Measurements from ENCODE around the gene GMDS. TPM values are rescaled to one million over a fixed set of nuclear protein-coding genes. Genes with fewer than 3 reads are reported as not detected.

GMDS gene
- total RNA-seq, 1 experiment from 2014 or later, result 31.1 TPM

GRCh38 chr6:1890071-1890470 is 355.3 kb downstream of the GMDS start:
- ChIA-PET CTCF (no interaction called here), POLR2A (no interaction called here)
- Histone ChIP-seq H3K27me3 (replicated peaks; ENCODE audit: control insufficient read depth, insufficient read depth, low read length) (no peaks in the 10 kb centered on the region), H3K9me3 (no peaks in the 10 kb centered on the region), H3K4me3 (ENCODE audit: low read depth, low read length) (no peak overlapping the region), H3K36me3 (ENCODE audit: control insufficient read depth, insufficient read depth, low read length) (no peaks in the 10 kb centered on the region), H3K4me1 (no peaks in the 10 kb centered on the region)
- H3K27ac Mint-ChIP-seq (ENCODE audit: unreplicated experiment), result no peak overlapping the region
- H3K36me3 Mint-ChIP-seq (ENCODE audit: insufficient read depth, unreplicated experiment), result no peaks in the 10 kb centered on the region
- TF ChIP-seq CTCF (IDR thresholded peaks at IDR 0.05; ENCODE audit: insufficient read depth in 1 of 2, low read depth in 1 of 2, low read length in 1 of 2, severe bottlenecking in 1 of 2, unreplicated experiment in 1 of 2), result no peak
- H3K27me3 Mint-ChIP-seq (ENCODE audit: insufficient read depth, unreplicated experiment), result no peaks in the 10 kb centered on the region
- no peaks in the 10 kb centered on the region for H3K4me1 Mint-ChIP-seq (ENCODE audit: low read depth, unreplicated experiment)
- DNase-seq, result no peak
- intact Hi-C loops (cut with micrococcal nuclease; ENCODE audit: unreplicated experiment), result no loop called here
- BruUV-seq (replicated peaks), result no TSS peak
- H3K9me3 Mint-ChIP-seq (ENCODE audit: unreplicated experiment), result no peaks in the 10 kb centered on the region
- no peak overlapping the region for H3K4me3 Mint-ChIP-seq (ENCODE audit: unreplicated experiment)

DNA sequence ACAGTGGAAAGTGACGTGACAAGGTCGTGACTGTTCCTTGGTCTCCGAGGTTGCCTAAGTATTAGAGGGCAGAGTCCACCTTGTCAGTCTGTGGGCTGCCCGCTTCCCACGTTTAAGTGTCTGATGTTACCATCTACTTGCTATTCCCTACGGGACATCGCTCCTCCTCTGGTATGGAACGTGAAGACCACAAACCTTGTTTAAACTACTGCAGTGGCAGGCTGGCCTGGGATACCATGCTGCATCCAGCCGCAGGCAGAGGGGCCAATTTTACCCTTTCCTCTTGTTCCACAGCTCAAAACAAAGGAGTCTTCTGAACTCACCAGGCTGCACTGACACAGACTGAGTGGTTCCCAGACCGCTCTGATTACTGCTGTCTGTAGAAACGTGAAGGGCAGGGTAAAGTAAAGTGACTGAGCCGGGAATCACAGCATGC is 359.8 kb downstream of the GMDS start:
- H3K9me3 ChIP-seq, result no peaks in the 10 kb centered on the region
- Mint-ChIP-seq H3K36me3 (ENCODE audit: insufficient read depth, unreplicated experiment) (no peaks in the 10 kb centered on the region), H3K27ac (ENCODE audit: unreplicated experiment) (no peak overlapping the region), H3K9me3 (ENCODE audit: unreplicated experiment) (no peaks in the 10 kb centered on the region), H3K4me3 (ENCODE audit: unreplicated experiment) (no peak overlapping the region), H3K27me3 (ENCODE audit: insufficient read depth, unreplicated experiment) (no peaks in the 10 kb centered on the region), H3K4me1 (ENCODE audit: low read depth, unreplicated experiment) (no peaks in the 10 kb centered on the region)
- POLR2A ChIA-PET, result no interaction called here
- CTCF ChIA-PET, result no interaction called here
- no peak for TF ChIP-seq CTCF (IDR thresholded peaks at IDR 0.05; ENCODE audit: insufficient read depth in 1 of 2, low read depth in 1 of 2, low read length in 1 of 2, severe bottlenecking in 1 of 2, unreplicated experiment in 1 of 2)
- H3K36me3 ChIP-seq (ENCODE audit: control insufficient read depth, insufficient read depth, low read length), result no peaks in the 10 kb centered on the region
- H3K4me1 ChIP-seq, result no peaks in the 10 kb centered on the region
- H3K27me3 ChIP-seq (replicated peaks; ENCODE audit: control insufficient read depth, insufficient read depth, low read length), result no peaks in the 10 kb centered on the region
- BruUV-seq (replicated peaks), result no TSS peak
- no peak overlapping the region for H3K4me3 ChIP-seq (ENCODE audit: low read depth, low read length)
- intact Hi-C loops (cut with micrococcal nuclease; ENCODE audit: unreplicated experiment), result no loop called here
- no peak for DNase-seq

DNA sequence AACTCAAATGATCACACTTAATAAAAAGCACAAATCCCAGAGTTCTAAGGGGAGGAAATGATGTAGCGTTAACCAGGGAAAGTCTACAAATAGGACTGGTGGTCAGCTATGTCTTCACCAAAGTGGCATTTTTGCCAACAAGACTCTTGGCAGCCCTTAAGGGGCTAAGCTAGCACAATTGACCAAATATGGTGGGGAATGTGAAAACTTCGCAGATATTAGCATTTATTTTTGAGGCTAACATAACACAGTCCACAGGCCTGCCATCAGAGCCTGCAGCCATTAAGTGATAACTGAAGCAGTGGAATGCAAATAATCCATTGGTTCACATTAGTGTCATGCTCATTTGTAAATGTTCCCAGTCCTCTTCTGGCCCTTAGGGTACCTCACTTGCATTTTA is 361.1 kb downstream of the GMDS start:
- TF ChIP-seq CTCF (IDR thresholded peaks at IDR 0.05; ENCODE audit: insufficient read depth in 1 of 2, low read depth in 1 of 2, low read length in 1 of 2, severe bottlenecking in 1 of 2, unreplicated experiment in 1 of 2), result no peak
- DNase-seq, result no peak
- ChIA-PET CTCF (no interaction called here), POLR2A (no interaction called here)
- no peak overlapping the region for H3K4me3 ChIP-seq (ENCODE audit: low read depth, low read length)
- H3K27ac Mint-ChIP-seq (ENCODE audit: unreplicated experiment), result no peak overlapping the region
- H3K4me1 Mint-ChIP-seq (ENCODE audit: low read depth, unreplicated experiment), result no peaks in the 10 kb centered on the region
- H3K36me3 Mint-ChIP-seq (ENCODE audit: insufficient read depth, unreplicated experiment), result no peaks in the 10 kb centered on the region
- H3K9me3 ChIP-seq, result no peaks in the 10 kb centered on the region
- no peaks in the 10 kb centered on the region for H3K36me3 ChIP-seq (ENCODE audit: control insufficient read depth, insufficient read depth, low read length)
- H3K27me3 ChIP-seq (replicated peaks; ENCODE audit: control insufficient read depth, insufficient read depth, low read length), result no peaks in the 10 kb centered on the region
- H3K9me3 Mint-ChIP-seq (ENCODE audit: unreplicated experiment), result no peaks in the 10 kb centered on the region
- H3K27me3 Mint-ChIP-seq (ENCODE audit: insufficient read depth, unreplicated experiment), result no peaks in the 10 kb centered on the region
- H3K4me1 ChIP-seq, result no peaks in the 10 kb centered on the region
- no peak overlapping the region for H3K4me3 Mint-ChIP-seq (ENCODE audit: unreplicated experiment)
- intact Hi-C loops (cut with micrococcal nuclease; ENCODE audit: unreplicated experiment), result no loop called here
- BruUV-seq (replicated peaks), result no TSS peak

All from Caco-2 (cell line).